ENCODE results near the gene DUS1L.

DNA sequence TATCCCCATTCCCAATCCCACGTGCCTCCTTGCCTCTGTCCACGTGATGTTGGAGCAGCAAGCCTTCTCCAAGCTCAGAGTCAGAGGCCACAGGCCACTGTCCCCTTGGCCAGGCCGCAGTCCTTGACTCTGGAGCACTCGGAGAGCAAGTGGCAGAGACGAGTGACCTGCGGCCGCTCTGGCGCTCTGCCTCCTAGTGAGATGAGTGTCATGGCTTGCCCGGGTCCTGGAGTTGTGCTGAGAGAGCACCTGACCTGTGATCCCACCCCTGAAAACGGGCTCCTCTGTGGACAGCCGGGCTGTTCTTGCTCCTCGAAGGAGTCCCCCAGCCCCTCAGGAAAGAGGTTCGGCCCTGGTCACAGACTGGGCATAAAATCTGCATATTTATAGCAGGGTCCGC is 42.4 kb upstream of the DUS1L start:
- TF ChIP-seq, protein P1, sequence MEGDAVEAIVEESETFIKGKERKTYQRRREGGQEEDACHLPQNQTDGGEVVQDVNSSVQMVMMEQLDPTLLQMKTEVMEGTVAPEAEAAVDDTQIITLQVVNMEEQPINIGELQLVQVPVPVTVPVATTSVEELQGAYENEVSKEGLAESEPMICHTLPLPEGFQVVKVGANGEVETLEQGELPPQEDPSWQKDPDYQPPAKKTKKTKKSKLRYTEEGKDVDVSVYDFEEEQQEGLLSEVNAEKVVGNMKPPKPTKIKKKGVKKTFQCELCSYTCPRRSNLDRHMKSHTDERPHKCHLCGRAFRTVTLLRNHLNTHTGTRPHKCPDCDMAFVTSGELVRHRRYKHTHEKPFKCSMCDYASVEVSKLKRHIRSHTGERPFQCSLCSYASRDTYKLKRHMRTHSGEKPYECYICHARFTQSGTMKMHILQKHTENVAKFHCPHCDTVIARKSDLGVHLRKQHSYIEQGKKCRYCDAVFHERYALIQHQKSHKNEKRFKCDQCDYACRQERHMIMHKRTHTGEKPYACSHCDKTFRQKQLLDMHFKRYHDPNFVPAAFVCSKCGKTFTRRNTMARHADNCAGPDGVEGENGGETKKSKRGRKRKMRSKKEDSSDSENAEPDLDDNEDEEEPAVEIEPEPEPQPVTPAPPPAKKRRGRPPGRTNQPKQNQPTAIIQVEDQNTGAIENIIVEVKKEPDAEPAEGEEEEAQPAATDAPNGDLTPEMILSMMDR (IDR thresholded peaks at IDR 0.05), result no peak
- no peak for TF ChIP-seq POLR2A (IDR thresholded peaks at IDR 0.05)

All from uterus (tissue), 2 donors.